ENCODE data around the gene POLR1A. TPM values are rescaled to one million over a fixed set of nuclear protein-coding genes. Genes with fewer than 3 reads are reported as not detected.

The POLR1A gene
- total and polyA plus RNA-seq, 2 donors (not counting 3 experiments of a cell fraction or from before 2014, with no cell fraction given), result 7.6 to 40.7 TPM

- Histone ChIP-seq H4K20me1 (replicated peaks; ENCODE audit: control insufficient read depth, extremely low read depth, insufficient read depth, low read length) (no peaks in the 10 kb centered on the region), H3K79me2 (ENCODE audit: control insufficient read depth, insufficient read depth, low read length) (peaks cover 72% of the 10 kb centered on the region), H2AFZ (ENCODE audit: low read depth, low read length) (no peak overlapping the region), H3K9me3 (replicated peaks; ENCODE audit: control insufficient read depth, insufficient read depth, low read length) (no peaks in the 10 kb centered on the region), H3K36me3 (ENCODE audit: control insufficient read depth in 2 of 2, extremely low read depth in 1 of 2, insufficient read depth in 2 of 2, low read length in 2 of 2) (peaks cover 5 to 8% of the 10 kb centered on the region in 2 experiments), H3K27ac (ENCODE audit: insufficient read depth, low read depth, low read length) (peak overlapping the region; percentile 78), H3K4me2 (ENCODE audit: insufficient read depth, low read length) (peak overlapping the region; percentile 84), H3K4me3 (replicated peaks in 1 of 3; ENCODE audit: insufficient read depth in 1 of 3, low read depth in 1 of 3, low read length in 3 of 3) (peak overlapping the region; percentile 36 to 84 (median 77)), H3K27me3 (ENCODE audit: control insufficient read depth in 2 of 2, insufficient read depth in 2 of 2, low read length in 2 of 2) (no peaks in the 10 kb centered on the region), H3K9ac (replicated peaks; ENCODE audit: extremely low read depth, insufficient read depth, low read length) (peak overlapping the region; percentile 86), H3K9me1 (replicated peaks; ENCODE audit: control insufficient read depth, extremely low read depth, insufficient read depth, low read length) (no peaks in the 10 kb centered on the region), H3K4me1 (ENCODE audit: control insufficient read depth, extremely low read depth, insufficient read depth, low read length) (peaks cover 23% of the 10 kb centered on the region)
- DNase-seq (ENCODE audit: low read depth, low spot score), result no peak
- CTCF ChIA-PET, result interaction anchor here (1.9 kb wide), 1 partner anchor 280 kb away, joined by 10 read pairs; no protein-coding TSS in a partner anchor
- dilution Hi-C loops (cut with MboI; ENCODE audit: extremely low pct_ligation_motif_present, low sequenced_read_pairs) (no loop called here), intact Hi-C loops (cut with micrococcal nuclease) (no loop called here)
- TF ChIP-seq EZH2 (IDR thresholded peaks at IDR 0.05; ENCODE audit: borderline replicate concordance, low read depth, low read length, severe bottlenecking) (no peak), FOS (IDR thresholded peaks at IDR 0.05; ENCODE audit: borderline replicate concordance, insufficient read depth, low read length) (no peak), POLR2AphosphoS5 (IDR thresholded peaks at IDR 0.05; ENCODE audit: insufficient read depth, low read depth, low read length) (no peak), MYC (IDR thresholded peaks at IDR 0.05; ENCODE audit: low read depth, low read length) (no peak), GATA2 (IDR thresholded peaks at IDR 0.05; ENCODE audit: insufficient read depth, insufficient read length, low read depth, low read length) (no peak), POLR2A (IDR thresholded peaks at IDR 0.05; ENCODE audit: low read depth, low read length) (no peak)
- TF ChIP-seq, protein P1, sequence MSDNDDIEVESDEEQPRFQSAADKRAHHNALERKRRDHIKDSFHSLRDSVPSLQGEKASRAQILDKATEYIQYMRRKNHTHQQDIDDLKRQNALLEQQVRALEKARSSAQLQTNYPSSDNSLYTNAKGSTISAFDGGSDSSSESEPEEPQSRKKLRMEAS (IDR thresholded peaks at IDR 0.05; ENCODE audit: insufficient read depth, insufficient read length), result no peak
- TF ChIP-seq, protein P2, sequence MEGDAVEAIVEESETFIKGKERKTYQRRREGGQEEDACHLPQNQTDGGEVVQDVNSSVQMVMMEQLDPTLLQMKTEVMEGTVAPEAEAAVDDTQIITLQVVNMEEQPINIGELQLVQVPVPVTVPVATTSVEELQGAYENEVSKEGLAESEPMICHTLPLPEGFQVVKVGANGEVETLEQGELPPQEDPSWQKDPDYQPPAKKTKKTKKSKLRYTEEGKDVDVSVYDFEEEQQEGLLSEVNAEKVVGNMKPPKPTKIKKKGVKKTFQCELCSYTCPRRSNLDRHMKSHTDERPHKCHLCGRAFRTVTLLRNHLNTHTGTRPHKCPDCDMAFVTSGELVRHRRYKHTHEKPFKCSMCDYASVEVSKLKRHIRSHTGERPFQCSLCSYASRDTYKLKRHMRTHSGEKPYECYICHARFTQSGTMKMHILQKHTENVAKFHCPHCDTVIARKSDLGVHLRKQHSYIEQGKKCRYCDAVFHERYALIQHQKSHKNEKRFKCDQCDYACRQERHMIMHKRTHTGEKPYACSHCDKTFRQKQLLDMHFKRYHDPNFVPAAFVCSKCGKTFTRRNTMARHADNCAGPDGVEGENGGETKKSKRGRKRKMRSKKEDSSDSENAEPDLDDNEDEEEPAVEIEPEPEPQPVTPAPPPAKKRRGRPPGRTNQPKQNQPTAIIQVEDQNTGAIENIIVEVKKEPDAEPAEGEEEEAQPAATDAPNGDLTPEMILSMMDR (IDR thresholded peaks at IDR 0.05; ENCODE audit: extremely low read depth in 1 of 2, insufficient read depth in 1 of 2, low read depth in 1 of 2, low read length in 2 of 2), result no peak
- no TSS peak for BruUV-seq (replicated peaks)
- FAIRE-seq, result peak; percentile 70
- POLR2A ChIA-PET, result interaction anchor here (1.2 kb wide), 1 partner anchor 279 kb away, joined by 3 read pairs; no protein-coding TSS in a partner anchor
Observed at GRCh38 chr2:86107031-86107430, 1.3 kb upstream of the POLR1A start.

All from endothelial cell of umbilical vein (primary cell).